WTC11 (cell line): ENCODE measurements around the gene PANK4. TPM values are rescaled to one million over a fixed set of nuclear protein-coding genes. Genes with fewer than 3 reads are reported as not detected.
"Not testable (repeated sequence)": the region's sequence is repeated elsewhere in the genome, so short reads cannot be mapped to it uniquely, and the experiment has no call there.

ENCODE experiments used
- ATAC-seq: fragments of 200-7000 bp; cut with Tn5 transposase; 2 replicates; pipeline ENCODE4 v1.10.0; 2021; ENCODE audit warnings: mild to moderate bottlenecking, moderate library complexity
- CTCF ChIA-PET: fragments of 300-600 bp; sonication (Branson Sonifier 250); formaldehyde crosslinking; loops from one replicate; lab custom pipeline; 2021; ENCODE audit warnings: antibody characterized with exemption; lab: Charles Lee
- POLR2A ChIA-PET: fragments of 350-600 bp; sonication (Branson Sonifier 250); formaldehyde crosslinking; loops from one replicate; lab custom pipeline; 2021; ENCODE audit warnings: antibody characterized with exemption; lab: Charles Lee
- DNase-seq: peaks from one replicate; pipeline ENCODE4 v3.0.0; 2021; ENCODE audit warnings: low spot score
- H3K27ac Mint-ChIP-seq: 2 replicates; pipeline ENCODE4 v1.8.0; 2021; ENCODE audit warnings: mixed read lengths
- H3K27me3 Mint-ChIP-seq: 2 replicates; pipeline ENCODE4 v1.8.0; 2021; ENCODE audit warnings: low read depth, mild to moderate bottlenecking, moderate library complexity, mixed read lengths
- H3K36me3 Mint-ChIP-seq: 2 replicates; pipeline ENCODE4 v1.8.0; 2021; ENCODE audit warnings: mixed read lengths
- H3K4me1 Mint-ChIP-seq: 2 replicates; pipeline ENCODE4 v1.8.0; 2022; ENCODE audit warnings: mixed read lengths
- H3K4me3 Mint-ChIP-seq: 2 replicates; pipeline ENCODE4 v1.8.0; 2021; ENCODE audit warnings: mild to moderate bottlenecking, moderate library complexity, mixed read lengths
- H3K9me3 Mint-ChIP-seq: 2 replicates; pipeline ENCODE4 v1.8.0; 2021; ENCODE audit warnings: mixed read lengths
- CBFB ChIP-seq: sonication (generic); formaldehyde crosslinking; IDR thresholded peaks from 2 replicates; pipeline ENCODE4 v1.8.1; 2022; ENCODE audit warnings: mild to moderate bottlenecking, low read depth, missing genetic modification reagents
- CREM ChIP-seq: sonication (generic); formaldehyde crosslinking; IDR thresholded peaks from 2 replicates; pipeline ENCODE4 v1.8.1; 2022; ENCODE audit warnings: mild to moderate bottlenecking, missing genetic modification reagents, moderate library complexity
- FOXK1 ChIP-seq: sonication (generic); formaldehyde crosslinking; IDR thresholded peaks from 2 replicates; pipeline ENCODE4 v1.8.0; 2022; ENCODE audit warnings: mild to moderate bottlenecking, moderate library complexity, missing genetic modification reagents
- IRF2 ChIP-seq: sonication (generic); formaldehyde crosslinking; IDR thresholded peaks from 2 replicates; pipeline ENCODE4 v1.8.0; 2022; ENCODE audit warnings: low read depth, missing genetic modification reagents, borderline replicate concordance
- JAZF1 ChIP-seq: fragments of 250-450 bp; sonication (Bioruptor Pico); IDR thresholded peaks from 2 replicates; pipeline ENCODE4 v1.9.0; 2021; ENCODE audit warnings: moderate library complexity, mild to moderate bottlenecking, inconsistent platforms
- SMAD4 ChIP-seq: sonication (generic); formaldehyde crosslinking; IDR thresholded peaks from 2 replicates; pipeline ENCODE4 v1.8.0; 2022; ENCODE audit warnings: mild to moderate bottlenecking, missing genetic modification reagents
- SP1 ChIP-seq: sonication (generic); formaldehyde crosslinking; conservative IDR thresholded peaks from 2 replicates; pipeline ENCODE4 v1.8.1; 2022; ENCODE audit warnings: missing genetic modification reagents
- total RNA-seq: library from RNA; stranded (reverse); gene quantifications from 3 replicates; pipeline ENCODE4 v1.2.3, GENCODE V29; 2021
- TF ChIP-seq, protein P1 (sequence below): fragments of 200-600 bp; IDR thresholded peaks from 2 replicates; pipeline ENCODE4 v1.8.0; 2022; ENCODE audit warnings: antibody characterized with exemption
- TF ChIP-seq, protein P2 (sequence below): sonication (generic); formaldehyde crosslinking; IDR thresholded peaks from 2 replicates; pipeline ENCODE4 v1.8.0; 2022; ENCODE audit warnings: mild to moderate bottlenecking, missing genetic modification reagents
- TF ChIP-seq, protein P3 (sequence below): sonication (generic); formaldehyde crosslinking; IDR thresholded peaks from 2 replicates; pipeline ENCODE4 v1.8.1; 2022; ENCODE audit warnings: mild to moderate bottlenecking, moderate library complexity, missing genetic modification reagents
- TF ChIP-seq, protein P4 (sequence below): sonication (generic); formaldehyde crosslinking; IDR thresholded peaks from 2 replicates; pipeline ENCODE4 v1.8.1; 2023; ENCODE audit warnings: mild to moderate bottlenecking, moderate library complexity, missing genetic modification reagents
- TF ChIP-seq, protein P5 (sequence below): fragments of 250-450 bp; sonication (Bioruptor Pico); IDR thresholded peaks from 2 replicates; pipeline ENCODE4 v2.1.2; 2022; ENCODE audit warnings: mild to moderate bottlenecking, moderate library complexity
- TF ChIP-seq, protein P6 (sequence below): sonication (generic); formaldehyde crosslinking; IDR thresholded peaks from 2 replicates; pipeline ENCODE4 v1.8.1; 2023; ENCODE audit warnings: mild to moderate bottlenecking, missing genetic modification reagents, moderate library complexity

Gene PANK4
- total RNA-seq, 1 experiment from 2014 or later: 52.5 TPM

DNA sequence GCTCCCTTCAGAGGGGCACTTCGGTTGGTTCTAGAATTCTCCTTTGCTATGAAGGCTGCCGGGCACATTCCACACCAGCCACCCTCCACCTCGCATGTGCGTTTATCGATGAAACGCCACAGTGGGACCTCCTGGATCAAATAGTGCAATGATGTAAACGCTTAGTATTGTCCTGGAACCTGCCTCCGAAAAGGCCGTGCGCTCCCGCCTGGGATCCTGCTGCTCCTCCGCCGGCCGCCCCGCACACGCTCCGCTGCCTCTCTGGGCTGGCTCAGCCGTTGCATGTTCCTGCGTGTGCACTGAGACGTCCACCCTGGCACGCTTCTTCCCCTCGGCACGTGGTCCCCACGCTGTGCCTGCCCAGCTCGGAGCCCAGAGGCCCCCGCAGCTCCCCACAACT is 25.8 kb upstream of the PANK4 start:
- H3K4me3 Mint-ChIP-seq: no peak overlapping the region
- H3K9me3 Mint-ChIP-seq: no peaks in the 10 kb centered on the region
- POLR2A ChIA-PET: no interaction called here
- H3K4me1 Mint-ChIP-seq: peaks cover 9% of the 10 kb centered on the region; the same call in 1 of the 2 replicates
- no peaks in the 10 kb centered on the region; the same call in 1 of the 2 replicates for H3K27me3 Mint-ChIP-seq
- TF ChIP-seq CREM (CRISPR knock-in tag) (no peak), CBFB (CRISPR knock-in tag) (no peak), IRF2 (CRISPR knock-in tag) (no peak), FOXK1 (no peak)
- no peak for ATAC-seq
- no peak for DNase-seq
- no peaks in the 10 kb centered on the region for H3K36me3 Mint-ChIP-seq
- CTCF ChIA-PET: no interaction called here
- no peak overlapping the region for H3K27ac Mint-ChIP-seq

DNA sequence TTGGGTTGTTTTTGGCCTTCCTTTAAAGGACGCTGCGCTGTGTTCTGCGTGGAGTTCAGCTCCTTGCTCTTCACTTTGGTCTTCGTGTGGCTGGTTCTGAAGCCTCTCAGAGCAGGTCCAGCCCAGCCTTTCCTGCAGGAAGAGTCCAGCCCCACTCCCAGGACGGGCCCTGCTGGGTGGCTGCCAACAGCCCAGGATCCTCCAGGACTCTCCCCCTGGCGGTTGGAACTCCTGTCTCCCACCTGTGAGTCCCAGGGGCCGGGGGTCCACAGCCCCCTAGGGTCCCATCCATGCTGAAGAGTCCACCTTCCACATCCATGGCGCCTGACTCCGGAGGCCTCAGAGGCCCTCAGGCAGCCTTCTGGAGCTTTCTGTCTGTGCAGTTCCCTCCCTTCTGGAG is 25.1 kb upstream of the PANK4 start:
- CTCF ChIA-PET, H3K36me3 Mint-ChIP-seq, H3K4me3 Mint-ChIP-seq, ATAC-seq, H3K9me3 Mint-ChIP-seq, H3K27me3 Mint-ChIP-seq, DNase-seq, POLR2A ChIA-PET, H3K27ac Mint-ChIP-seq, H3K4me1 Mint-ChIP-seq: not testable (repeated sequence)

DNA sequence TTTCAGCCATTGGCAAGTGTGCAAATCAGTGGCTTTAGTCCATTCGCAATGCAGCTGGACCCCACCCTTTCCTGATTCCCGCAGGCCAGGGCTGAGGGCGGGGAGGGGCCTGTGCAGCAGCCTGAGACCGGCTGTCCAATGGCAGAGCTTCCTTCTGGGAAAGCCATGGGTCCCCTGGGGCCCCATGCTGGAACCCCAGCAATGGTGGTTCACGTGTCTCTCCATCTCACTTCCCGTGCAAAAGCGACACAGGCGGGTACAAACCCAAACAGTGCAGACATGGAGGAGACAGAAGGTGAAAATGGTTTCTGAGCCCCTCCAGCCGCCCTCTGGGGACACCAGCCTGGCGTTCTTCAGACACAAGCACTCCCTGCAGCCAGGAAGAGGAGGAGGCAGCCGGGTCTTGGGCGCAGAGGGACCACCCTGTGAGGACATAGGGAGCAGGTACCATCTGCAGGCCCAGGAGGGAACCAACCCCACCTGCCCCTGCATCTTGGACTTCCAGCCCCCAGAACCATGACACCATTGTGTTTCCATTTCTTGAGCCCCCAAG is 24.0 kb upstream of the PANK4 start:
- POLR2A ChIA-PET, CTCF ChIA-PET, ATAC-seq, H3K4me3 Mint-ChIP-seq, H3K27ac Mint-ChIP-seq, DNase-seq, H3K9me3 Mint-ChIP-seq, H3K36me3 Mint-ChIP-seq, H3K27me3 Mint-ChIP-seq, H3K4me1 Mint-ChIP-seq: not testable (repeated sequence)

DNA sequence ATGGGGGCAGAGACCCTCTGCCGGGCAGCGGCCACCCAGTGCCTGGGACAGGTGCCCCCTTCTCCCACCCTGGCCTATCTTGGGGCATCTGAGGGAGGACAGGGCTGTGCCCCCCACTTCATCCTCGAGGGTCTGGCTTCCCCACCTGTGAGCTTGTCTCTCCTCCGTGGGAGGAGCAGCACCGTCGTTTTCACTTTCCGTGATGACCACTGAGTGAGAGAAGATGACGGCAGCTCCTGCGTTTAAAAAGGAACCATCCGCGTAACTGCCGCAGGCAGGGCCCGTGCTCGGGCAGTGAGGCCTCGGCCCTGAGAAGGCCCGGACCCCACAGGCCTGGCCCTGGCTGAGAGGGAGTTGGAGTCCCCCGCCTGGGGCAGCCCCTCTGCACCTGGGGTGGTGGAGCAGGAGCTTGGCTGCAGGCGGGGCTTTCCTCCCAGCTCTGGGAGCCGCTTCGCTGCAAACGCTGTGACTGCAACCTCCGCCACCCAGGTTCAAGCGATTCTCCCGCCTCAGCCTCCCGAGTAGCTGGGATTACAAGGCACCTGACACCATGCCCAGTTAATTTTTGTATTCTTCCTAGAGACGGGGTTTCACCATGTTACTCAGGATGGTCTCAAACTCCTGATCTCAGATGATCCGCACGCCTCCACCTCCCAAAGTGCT is 23.1 kb upstream of the PANK4 start:
- H3K4me1 Mint-ChIP-seq, ATAC-seq, H3K27ac Mint-ChIP-seq, H3K27me3 Mint-ChIP-seq, DNase-seq, H3K9me3 Mint-ChIP-seq, POLR2A ChIA-PET, H3K36me3 Mint-ChIP-seq, H3K4me3 Mint-ChIP-seq: not testable (repeated sequence)
- CTCF ChIA-PET: interaction anchor here (1.0 to 2.4 kb wide), 6 partner anchors 16 to 903 kb away, joined by 3 to 8 read pairs (median 3); partner anchors contain the start of genes FAAP20, MORN1, PEX10 and RER1

DNA sequence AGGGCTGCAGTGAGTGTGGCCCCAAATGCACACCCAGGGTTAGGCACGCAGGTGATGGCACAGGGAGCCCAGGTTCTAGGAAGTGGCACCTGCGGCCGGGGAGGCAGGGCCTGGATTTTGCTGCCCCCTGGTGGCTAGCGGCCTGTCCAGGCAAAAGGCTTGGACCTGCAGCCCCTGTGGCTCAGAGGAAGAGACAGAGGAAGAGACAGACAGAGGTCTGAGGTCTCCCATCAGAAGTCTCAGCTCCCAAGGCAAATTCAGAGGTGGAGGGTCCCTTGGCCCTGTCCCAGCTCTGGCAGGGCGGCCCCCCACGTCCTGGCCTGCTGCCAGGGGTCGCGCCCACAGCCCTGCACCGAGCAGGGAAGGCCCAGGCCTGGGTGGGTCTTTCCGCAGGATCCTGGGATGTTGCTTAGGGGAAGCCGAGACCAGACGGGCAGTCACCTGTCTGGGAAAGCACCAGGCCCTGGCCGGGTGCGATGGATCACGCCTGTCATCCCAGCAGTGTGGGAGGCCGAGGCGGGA is 21.7 kb upstream of the PANK4 start:
- peaks cover 5% of the 10 kb centered on the region; the same call in 1 of the 2 replicates for H3K4me1 Mint-ChIP-seq
- no peak overlapping the region for H3K27ac Mint-ChIP-seq
- H3K4me3 Mint-ChIP-seq: peak overlapping the region; percentile 72
- ChIA-PET POLR2A (interaction anchor here (0.5 to 1.3 kb wide), 4 partner anchors 12 to 297 kb away, joined by 3 to 4 read pairs (median 3); no protein-coding TSS in a partner anchor), CTCF (interaction anchor here (0.9 to 3.7 kb wide), 26 partner anchors 8 to 876 kb away, joined by 3 to 61 read pairs (median 5); partner anchors contain the start of genes FAAP20, MORN1, PANK4 and PEX10)
- ATAC-seq (peak; percentile 25), DNase-seq (peak; percentile 87)
- no peaks in the 10 kb centered on the region for H3K36me3 Mint-ChIP-seq
- no peaks in the 10 kb centered on the region; the same call in 1 of the 2 replicates for H3K27me3 Mint-ChIP-seq
- TF ChIP-seq, protein P1, sequence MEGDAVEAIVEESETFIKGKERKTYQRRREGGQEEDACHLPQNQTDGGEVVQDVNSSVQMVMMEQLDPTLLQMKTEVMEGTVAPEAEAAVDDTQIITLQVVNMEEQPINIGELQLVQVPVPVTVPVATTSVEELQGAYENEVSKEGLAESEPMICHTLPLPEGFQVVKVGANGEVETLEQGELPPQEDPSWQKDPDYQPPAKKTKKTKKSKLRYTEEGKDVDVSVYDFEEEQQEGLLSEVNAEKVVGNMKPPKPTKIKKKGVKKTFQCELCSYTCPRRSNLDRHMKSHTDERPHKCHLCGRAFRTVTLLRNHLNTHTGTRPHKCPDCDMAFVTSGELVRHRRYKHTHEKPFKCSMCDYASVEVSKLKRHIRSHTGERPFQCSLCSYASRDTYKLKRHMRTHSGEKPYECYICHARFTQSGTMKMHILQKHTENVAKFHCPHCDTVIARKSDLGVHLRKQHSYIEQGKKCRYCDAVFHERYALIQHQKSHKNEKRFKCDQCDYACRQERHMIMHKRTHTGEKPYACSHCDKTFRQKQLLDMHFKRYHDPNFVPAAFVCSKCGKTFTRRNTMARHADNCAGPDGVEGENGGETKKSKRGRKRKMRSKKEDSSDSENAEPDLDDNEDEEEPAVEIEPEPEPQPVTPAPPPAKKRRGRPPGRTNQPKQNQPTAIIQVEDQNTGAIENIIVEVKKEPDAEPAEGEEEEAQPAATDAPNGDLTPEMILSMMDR: peak; percentile 92
- TF ChIP-seq, protein P2, sequence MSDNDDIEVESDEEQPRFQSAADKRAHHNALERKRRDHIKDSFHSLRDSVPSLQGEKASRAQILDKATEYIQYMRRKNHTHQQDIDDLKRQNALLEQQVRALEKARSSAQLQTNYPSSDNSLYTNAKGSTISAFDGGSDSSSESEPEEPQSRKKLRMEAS: 0 out of 2 replicates have a peak, but pooled peaks have one; percentile 20
- TF ChIP-seq, protein P3, sequence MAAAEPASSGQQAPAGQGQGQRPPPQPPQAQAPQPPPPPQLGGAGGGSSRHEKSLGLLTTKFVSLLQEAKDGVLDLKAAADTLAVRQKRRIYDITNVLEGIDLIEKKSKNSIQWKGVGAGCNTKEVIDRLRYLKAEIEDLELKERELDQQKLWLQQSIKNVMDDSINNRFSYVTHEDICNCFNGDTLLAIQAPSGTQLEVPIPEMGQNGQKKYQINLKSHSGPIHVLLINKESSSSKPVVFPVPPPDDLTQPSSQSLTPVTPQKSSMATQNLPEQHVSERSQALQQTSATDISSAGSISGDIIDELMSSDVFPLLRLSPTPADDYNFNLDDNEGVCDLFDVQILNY (CRISPR knock-in tag): 0 out of 2 replicates have a peak, but pooled peaks have one; percentile 47
- TF ChIP-seq, protein P4, sequence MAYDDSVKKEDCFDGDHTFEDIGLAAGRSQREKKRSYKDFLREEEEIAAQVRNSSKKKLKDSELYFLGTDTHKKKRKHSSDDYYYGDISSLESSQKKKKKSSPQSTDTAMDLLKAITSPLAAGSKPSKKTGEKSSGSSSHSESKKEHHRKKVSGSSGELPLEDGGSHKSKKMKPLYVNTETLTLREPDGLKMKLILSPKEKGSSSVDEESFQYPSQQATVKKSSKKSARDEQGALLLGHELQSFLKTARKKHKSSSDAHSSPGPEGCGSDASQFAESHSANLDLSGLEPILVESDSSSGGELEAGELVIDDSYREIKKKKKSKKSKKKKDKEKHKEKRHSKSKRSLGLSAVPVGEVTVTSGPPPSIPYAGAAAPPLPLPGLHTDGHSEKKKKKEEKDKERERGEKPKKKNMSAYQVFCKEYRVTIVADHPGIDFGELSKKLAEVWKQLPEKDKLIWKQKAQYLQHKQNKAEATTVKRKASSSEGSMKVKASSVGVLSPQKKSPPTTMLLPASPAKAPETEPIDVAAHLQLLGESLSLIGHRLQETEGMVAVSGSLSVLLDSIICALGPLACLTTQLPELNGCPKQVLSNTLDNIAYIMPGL (CRISPR knock-in tag): peak; percentile 42; the same call in 1 of the 2 replicates
- TF ChIP-seq, protein P5, sequence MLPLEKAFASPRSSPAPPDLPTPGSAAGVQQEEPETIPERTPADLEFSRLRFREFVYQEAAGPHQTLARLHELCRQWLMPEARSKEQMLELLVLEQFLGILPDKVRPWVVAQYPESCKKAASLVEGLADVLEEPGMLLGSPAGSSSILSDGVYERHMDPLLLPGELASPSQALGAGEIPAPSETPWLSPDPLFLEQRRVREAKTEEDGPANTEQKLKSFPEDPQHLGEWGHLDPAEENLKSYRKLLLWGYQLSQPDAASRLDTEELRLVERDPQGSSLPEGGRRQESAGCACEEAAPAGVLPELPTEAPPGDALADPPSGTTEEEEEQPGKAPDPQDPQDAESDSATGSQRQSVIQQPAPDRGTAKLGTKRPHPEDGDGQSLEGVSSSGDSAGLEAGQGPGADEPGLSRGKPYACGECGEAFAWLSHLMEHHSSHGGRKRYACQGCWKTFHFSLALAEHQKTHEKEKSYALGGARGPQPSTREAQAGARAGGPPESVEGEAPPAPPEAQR (CRISPR knock-in tag): no peak
- TF ChIP-seq JAZF1 (CRISPR knock-in tag): no peak
- 0 out of 2 replicates have a peak, but pooled peaks have one; percentile 18 for TF ChIP-seq SP1 (CRISPR knock-in tag)
- 0 out of 2 replicates have a peak, but pooled peaks have one; percentile 26 for TF ChIP-seq SMAD4 (CRISPR knock-in tag)
- TF ChIP-seq, protein P6, sequence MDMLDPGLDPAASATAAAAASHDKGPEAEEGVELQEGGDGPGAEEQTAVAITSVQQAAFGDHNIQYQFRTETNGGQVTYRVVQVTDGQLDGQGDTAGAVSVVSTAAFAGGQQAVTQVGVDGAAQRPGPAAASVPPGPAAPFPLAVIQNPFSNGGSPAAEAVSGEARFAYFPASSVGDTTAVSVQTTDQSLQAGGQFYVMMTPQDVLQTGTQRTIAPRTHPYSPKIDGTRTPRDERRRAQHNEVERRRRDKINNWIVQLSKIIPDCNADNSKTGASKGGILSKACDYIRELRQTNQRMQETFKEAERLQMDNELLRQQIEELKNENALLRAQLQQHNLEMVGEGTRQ: 0 out of 2 replicates have a peak, but pooled peaks have one; percentile 17
- no peaks in the 10 kb centered on the region for H3K9me3 Mint-ChIP-seq
